Measurements from ENCODE around the gene GGT5. TPM values are rescaled to one million over a fixed set of nuclear protein-coding genes. Genes with fewer than 3 reads are reported as not detected.
A peak's percentile ranks its signal among the peaks of the same experiment; 100 is the strongest.
"Not testable (repeated sequence)": the region's sequence is repeated elsewhere in the genome, so short reads cannot be mapped to it uniquely, and the experiment has no call there.

Gene GGT5
- total RNA-seq, 1 donor from 2014 or later: 2.1 TPM

GRCh38 chr22:24185501-24186351 is 59.2 kb downstream of the GGT5 start:
- Histone ChIP-seq H3K36me3 (ENCODE audit: control insufficient read depth in 3 of 3, insufficient read depth in 3 of 3, low read length in 3 of 3) (no peaks in the 10 kb centered on the region), H3K4me3 (ENCODE audit: low read length in 3 of 3) (no peak overlapping the region)

GRCh38 chr22:24185001-24185500 is 59.8 kb downstream of the GGT5 start:
- Histone ChIP-seq H3K4me3 (ENCODE audit: low read length in 3 of 3) (no peak overlapping the region), H3K9ac (ENCODE audit: low read depth in 1 of 3, low read length in 3 of 3) (no peak overlapping the region), H3K9me3 (ENCODE audit: control insufficient read depth in 3 of 3, low read length in 3 of 3) (no peaks in the 10 kb centered on the region), H3K4me1 (ENCODE audit: control insufficient read depth in 3 of 3, insufficient read depth in 3 of 3, low read length in 3 of 3) (peaks cover 9 to 17% (median 16%) of the 10 kb centered on the region in 3 donors), H3K27me3 (ENCODE audit: control insufficient read depth in 3 of 3, insufficient read depth in 3 of 3, low read length in 3 of 3) (no peaks in the 10 kb centered on the region), H3K27ac (ENCODE audit: low read depth, low read length) (no peak overlapping the region), H3K36me3 (ENCODE audit: control insufficient read depth in 3 of 3, insufficient read depth in 3 of 3, low read length in 3 of 3) (no peaks in the 10 kb centered on the region)

More at GRCh38 chr22:24185501-24186351, 59.2 kb downstream of the GGT5 start:
- Histone ChIP-seq H3K27me3 (ENCODE audit: control insufficient read depth in 3 of 3, insufficient read depth in 3 of 3, low read length in 3 of 3) (no peaks in the 10 kb centered on the region), H3K9ac (ENCODE audit: low read depth in 1 of 3, low read length in 3 of 3) (no peak overlapping the region), H3K4me1 (ENCODE audit: control insufficient read depth in 3 of 3, insufficient read depth in 3 of 3, low read length in 3 of 3) (peaks cover 10 to 20% (median 17%) of the 10 kb centered on the region in 3 donors), H3K9me3 (ENCODE audit: control insufficient read depth in 3 of 3, low read length in 3 of 3) (no peaks in the 10 kb centered on the region), H3K27ac (ENCODE audit: low read depth, low read length) (no peak overlapping the region)

- Histone ChIP-seq H3K4me3 (ENCODE audit: low read length in 3 of 3) (no peak overlapping the region), H3K9ac (ENCODE audit: low read depth in 1 of 3, low read length in 3 of 3) (no peak overlapping the region)
Observed at GRCh38 chr22:24184057-24184798, 60.7 kb downstream of the GGT5 start.

GRCh38 chr22:24183321-24184031 is 61.4 kb downstream of the GGT5 start:
- Histone ChIP-seq H3K27ac (ENCODE audit: low read depth, low read length) (no peak overlapping the region), H3K9me3 (ENCODE audit: control insufficient read depth in 3 of 3, low read length in 3 of 3) (no peaks in the 10 kb centered on the region), H3K9ac (ENCODE audit: low read depth in 1 of 3, low read length in 3 of 3) (no peak overlapping the region), H3K4me1 (ENCODE audit: control insufficient read depth in 3 of 3, insufficient read depth in 3 of 3, low read length in 3 of 3) (peaks cover 0 to 10% (median 7%) of the 10 kb centered on the region in 3 donors), H3K4me3 (ENCODE audit: low read length in 3 of 3) (no peak overlapping the region), H3K27me3 (ENCODE audit: control insufficient read depth in 3 of 3, insufficient read depth in 3 of 3, low read length in 3 of 3) (no peaks in the 10 kb centered on the region), H3K36me3 (ENCODE audit: control insufficient read depth in 3 of 3, insufficient read depth in 3 of 3, low read length in 3 of 3) (no peaks in the 10 kb centered on the region)

More at GRCh38 chr22:24184057-24184798, 60.7 kb downstream of the GGT5 start:
- Histone ChIP-seq H3K4me1 (ENCODE audit: control insufficient read depth in 3 of 3, insufficient read depth in 3 of 3, low read length in 3 of 3) (peaks cover under 1 to 10% (median 8%) of the 10 kb centered on the region in 3 donors), H3K9me3 (ENCODE audit: control insufficient read depth in 3 of 3, low read length in 3 of 3) (no peaks in the 10 kb centered on the region), H3K27me3 (ENCODE audit: control insufficient read depth in 3 of 3, insufficient read depth in 3 of 3, low read length in 3 of 3) (no peaks in the 10 kb centered on the region), H3K36me3 (ENCODE audit: control insufficient read depth in 3 of 3, insufficient read depth in 3 of 3, low read length in 3 of 3) (no peaks in the 10 kb centered on the region), H3K27ac (ENCODE audit: low read depth, low read length) (no peak overlapping the region)

- not testable (repeated sequence) for H3K27ac ChIP-seq (ENCODE audit: low read depth, low read length); H3K4me1 ChIP-seq (ENCODE audit: control insufficient read depth in 3 of 3, insufficient read depth in 3 of 3, low read length in 3 of 3); H3K4me3 ChIP-seq (ENCODE audit: low read length in 3 of 3); H3K36me3 ChIP-seq (ENCODE audit: control insufficient read depth in 3 of 3, insufficient read depth in 3 of 3, low read length in 3 of 3); H3K27me3 ChIP-seq (ENCODE audit: control insufficient read depth in 3 of 3, insufficient read depth in 3 of 3, low read length in 3 of 3); H3K9me3 ChIP-seq (ENCODE audit: control insufficient read depth in 3 of 3, low read length in 3 of 3)
- peak overlapping the region in 1 of 3 donors; percentile 66 for H3K9ac ChIP-seq (ENCODE audit: low read depth in 1 of 3, low read length in 3 of 3)
Observed at GRCh38 chr22:24182900-24183246, 62.0 kb downstream of the GGT5 start.

GRCh38 chr22:24181996-24182899 is 62.6 kb downstream of the GGT5 start:
- no peak overlapping the region for H3K27ac ChIP-seq (ENCODE audit: low read depth, low read length)
- H3K27me3 ChIP-seq (ENCODE audit: control insufficient read depth in 3 of 3, insufficient read depth in 3 of 3, low read length in 3 of 3): no peaks in the 10 kb centered on the region
- peaks cover 0 to 10% (median 7%) of the 10 kb centered on the region in 3 donors for H3K4me1 ChIP-seq (ENCODE audit: control insufficient read depth in 3 of 3, insufficient read depth in 3 of 3, low read length in 3 of 3)
- no peaks in the 10 kb centered on the region for H3K9me3 ChIP-seq (ENCODE audit: control insufficient read depth in 3 of 3, low read length in 3 of 3)
- H3K4me3 ChIP-seq (ENCODE audit: low read length in 3 of 3): peak overlapping the region in 2 of 3 donors; percentile 14 to 46
- peaks cover 0 to 2% (median 0%) of the 10 kb centered on the region in 3 donors for H3K36me3 ChIP-seq (ENCODE audit: control insufficient read depth in 3 of 3, insufficient read depth in 3 of 3, low read length in 3 of 3)
- H3K9ac ChIP-seq (ENCODE audit: low read depth in 1 of 3, low read length in 3 of 3): peak overlapping the region in 1 of 3 donors; percentile 72

GRCh38 chr22:24181088-24181995 is 63.5 kb downstream of the GGT5 start, which contains the start of gene SUSD2:
Gene SUSD2 (plus strand): TSS chr22:24181487. CDS start chr22:24181520, 33 bp downstream.
- H3K4me1 ChIP-seq (ENCODE audit: control insufficient read depth in 3 of 3, insufficient read depth in 3 of 3, low read length in 3 of 3): peaks cover 4 to 12% (median 10%) of the 10 kb centered on the region in 3 donors
- H3K9me3 ChIP-seq (ENCODE audit: control insufficient read depth in 3 of 3, low read length in 3 of 3): no peaks in the 10 kb centered on the region
- H3K9ac ChIP-seq (ENCODE audit: low read depth in 1 of 3, low read length in 3 of 3): peak within 1 kb of the TSS in 1 of 3 donors; percentile 72
- no peaks in the 10 kb centered on the region for H3K27me3 ChIP-seq (ENCODE audit: control insufficient read depth in 3 of 3, insufficient read depth in 3 of 3, low read length in 3 of 3)
- H3K36me3 ChIP-seq (ENCODE audit: control insufficient read depth in 3 of 3, insufficient read depth in 3 of 3, low read length in 3 of 3): peaks cover 0 to 3% (median 2%) of the 10 kb centered on the region in 3 donors
- no peak within 1 kb of the TSS for H3K27ac ChIP-seq (ENCODE audit: low read depth, low read length)
- peak within 1 kb of the TSS; percentile 23 to 46 (median 29) for H3K4me3 ChIP-seq (ENCODE audit: low read length in 3 of 3)

GRCh38 chr22:24180316-24181087 is 64.4 kb downstream of the GGT5 start:
- Histone ChIP-seq H3K4me1 (ENCODE audit: control insufficient read depth in 3 of 3, insufficient read depth in 3 of 3, low read length in 3 of 3) (peaks cover 5 to 14% (median 10%) of the 10 kb centered on the region in 3 donors), H3K9me3 (ENCODE audit: control insufficient read depth in 3 of 3, low read length in 3 of 3) (no peaks in the 10 kb centered on the region), H3K9ac (ENCODE audit: low read depth in 1 of 3, low read length in 3 of 3) (no peak overlapping the region), H3K36me3 (ENCODE audit: control insufficient read depth in 3 of 3, insufficient read depth in 3 of 3, low read length in 3 of 3) (peaks cover 0 to 5% (median 3%) of the 10 kb centered on the region in 3 donors), H3K27ac (ENCODE audit: low read depth, low read length) (no peak overlapping the region), H3K27me3 (ENCODE audit: control insufficient read depth in 3 of 3, insufficient read depth in 3 of 3, low read length in 3 of 3) (no peaks in the 10 kb centered on the region), H3K4me3 (ENCODE audit: low read length in 3 of 3) (no peak overlapping the region)
